ENCODE results near the gene RMC1. TPM values are rescaled to one million over a fixed set of nuclear protein-coding genes. Genes with fewer than 3 reads are reported as not detected.

The RMC1 gene
- 14.6 TPM for total RNA-seq

DNA sequence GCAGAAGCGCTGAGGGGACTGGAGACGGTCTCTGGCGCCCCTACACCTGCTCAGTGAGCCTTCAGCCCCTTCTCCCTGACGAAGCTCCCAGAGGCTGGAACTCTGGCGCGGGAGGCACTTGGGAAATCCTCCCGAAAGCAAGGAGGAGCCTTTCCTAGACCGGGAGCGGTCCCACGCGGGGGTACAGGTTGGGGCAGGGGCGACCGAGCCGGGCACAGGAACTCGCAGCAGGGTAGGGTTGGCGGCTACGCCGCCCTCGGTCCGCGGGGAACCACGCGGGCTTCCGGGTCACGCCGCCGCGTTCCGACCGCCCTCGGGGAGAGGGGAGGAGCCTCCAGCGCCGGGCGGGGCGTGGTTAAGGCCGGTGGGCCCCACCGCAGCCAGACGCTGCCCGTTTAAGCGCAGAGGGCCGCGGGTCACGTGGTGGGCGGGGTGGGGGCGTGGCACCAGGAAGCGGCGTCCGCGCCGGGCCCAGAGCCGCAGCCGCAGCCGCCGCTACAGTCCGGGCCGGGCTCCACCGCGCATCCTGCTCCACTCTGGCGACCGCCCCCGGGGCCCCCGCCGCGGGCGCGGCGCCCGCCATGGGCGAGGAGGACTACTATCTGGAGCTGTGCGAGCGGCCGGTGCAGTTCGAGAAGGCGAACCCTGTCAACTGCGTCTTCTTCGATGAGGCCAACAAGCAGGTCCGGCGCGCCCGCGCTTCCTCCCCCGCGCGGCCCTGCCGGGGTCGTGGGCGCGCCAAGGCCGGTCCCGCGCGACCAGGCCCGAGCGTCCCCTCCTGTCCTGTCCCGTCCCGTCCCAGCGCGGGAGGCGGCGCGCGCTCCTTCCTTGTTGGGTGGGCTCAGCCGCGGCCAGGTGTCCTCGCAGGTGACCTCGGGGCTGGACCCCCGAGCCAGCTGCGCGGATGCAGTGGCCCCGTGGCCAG, at the start of gene RMC1:
RMC1 (plus strand) TSS at position 474 of the 925 bp plus-strand sequence; CDS start at position 582, 108 bp downstream.
- Histone ChIP-seq H3K4me1 (ENCODE audit: control insufficient read depth in 3 of 3, insufficient read depth in 3 of 3, low read length in 3 of 3) (peaks cover 13 to 24% (median 24%) of the 10 kb centered on the region in 3 donors), H3K36me3 (ENCODE audit: control insufficient read depth in 3 of 3, insufficient read depth in 3 of 3, low read length in 3 of 3) (peaks cover 0 to 6% (median 2%) of the 10 kb centered on the region in 3 donors), H3K9me3 (ENCODE audit: control insufficient read depth in 3 of 3, low read length in 3 of 3) (no peaks in the 10 kb centered on the region), H3K9ac (ENCODE audit: low read depth in 1 of 3, low read length in 3 of 3) (peak within 1 kb of the TSS; percentile 86 to 96 (median 95)), H3K27me3 (ENCODE audit: control insufficient read depth in 3 of 3, insufficient read depth in 3 of 3, low read length in 3 of 3) (no peaks in the 10 kb centered on the region), H3K27ac (ENCODE audit: low read depth, low read length) (peak within 1 kb of the TSS; percentile 81), H3K4me3 (ENCODE audit: low read length in 3 of 3) (peak within 1 kb of the TSS; percentile 77 to 91 (median 85))

DNA sequence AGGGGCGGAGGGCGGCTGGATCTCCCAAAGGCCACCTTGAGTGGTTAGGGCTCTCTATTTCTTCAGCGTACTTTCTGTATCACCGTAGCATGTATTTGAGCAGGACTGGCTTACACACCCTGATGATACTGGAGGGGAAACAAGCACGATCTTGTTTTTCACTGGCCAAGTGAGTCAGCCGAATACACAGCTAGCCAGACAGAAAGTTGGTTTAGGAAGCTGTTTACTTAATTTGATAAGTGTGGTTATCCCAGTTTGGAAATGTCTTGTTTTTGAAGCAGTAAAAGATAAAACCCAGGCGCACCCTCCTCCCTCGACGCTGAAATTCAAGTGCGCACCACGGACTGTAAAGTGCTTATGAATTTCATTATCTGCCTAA, 49.6 kb upstream of the RMC1 start:
- no peaks in the 10 kb centered on the region for H3K27me3 ChIP-seq (ENCODE audit: control insufficient read depth in 3 of 3, insufficient read depth in 3 of 3, low read length in 3 of 3)
- no peaks in the 10 kb centered on the region for H3K9me3 ChIP-seq (ENCODE audit: control insufficient read depth in 3 of 3, low read length in 3 of 3)
- peak overlapping the region; percentile 94 for H3K27ac ChIP-seq (ENCODE audit: low read depth, low read length)
- H3K36me3 ChIP-seq (ENCODE audit: control insufficient read depth in 3 of 3, insufficient read depth in 3 of 3, low read length in 3 of 3) = peaks cover 0 to 2% (median 0%) of the 10 kb centered on the region in 3 donors
- peak overlapping the region; percentile 97 to 98 (median 97) for H3K9ac ChIP-seq (ENCODE audit: low read depth in 1 of 3, low read length in 3 of 3)
- peak overlapping the region; percentile 97 to 100 (median 99) for H3K4me3 ChIP-seq (ENCODE audit: low read length in 3 of 3)
- H3K4me1 ChIP-seq (ENCODE audit: control insufficient read depth in 3 of 3, insufficient read depth in 3 of 3, low read length in 3 of 3) = peaks cover 14 to 28% (median 20%) of the 10 kb centered on the region in 3 donors

DNA sequence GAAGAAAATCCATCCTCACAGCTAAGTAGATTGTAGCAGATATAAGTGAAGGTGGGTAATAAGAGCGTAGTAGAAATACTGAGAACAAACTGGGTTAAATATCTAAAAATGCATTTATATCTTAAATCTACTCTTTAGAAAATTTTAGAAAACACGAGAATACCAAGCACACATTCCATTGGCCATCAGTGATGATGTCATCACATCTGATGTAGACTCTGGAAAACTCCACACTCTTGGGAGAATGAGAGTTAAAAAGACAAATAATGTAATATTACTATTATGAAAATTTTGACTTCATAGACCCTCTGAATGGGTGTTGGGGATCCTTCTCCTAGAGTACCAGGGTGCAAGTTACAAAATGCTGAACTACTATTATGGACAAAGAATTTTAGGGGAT, 46.5 kb upstream of the RMC1 start:
- Histone ChIP-seq H3K4me1 (ENCODE audit: control insufficient read depth in 3 of 3, insufficient read depth in 3 of 3, low read length in 3 of 3) (peaks cover 28 to 41% (median 38%) of the 10 kb centered on the region in 3 donors), H3K4me3 (ENCODE audit: low read length in 3 of 3) (no peak overlapping the region), H3K27ac (ENCODE audit: low read depth, low read length) (no peak overlapping the region), H3K9ac (ENCODE audit: low read depth in 1 of 3, low read length in 3 of 3) (no peak overlapping the region), H3K36me3 (ENCODE audit: control insufficient read depth in 3 of 3, insufficient read depth in 3 of 3, low read length in 3 of 3) (peaks cover 0 to 2% (median 0%) of the 10 kb centered on the region in 3 donors), H3K27me3 (ENCODE audit: control insufficient read depth in 3 of 3, insufficient read depth in 3 of 3, low read length in 3 of 3) (no peaks in the 10 kb centered on the region), H3K9me3 (ENCODE audit: control insufficient read depth in 3 of 3, low read length in 3 of 3) (no peaks in the 10 kb centered on the region)

DNA sequence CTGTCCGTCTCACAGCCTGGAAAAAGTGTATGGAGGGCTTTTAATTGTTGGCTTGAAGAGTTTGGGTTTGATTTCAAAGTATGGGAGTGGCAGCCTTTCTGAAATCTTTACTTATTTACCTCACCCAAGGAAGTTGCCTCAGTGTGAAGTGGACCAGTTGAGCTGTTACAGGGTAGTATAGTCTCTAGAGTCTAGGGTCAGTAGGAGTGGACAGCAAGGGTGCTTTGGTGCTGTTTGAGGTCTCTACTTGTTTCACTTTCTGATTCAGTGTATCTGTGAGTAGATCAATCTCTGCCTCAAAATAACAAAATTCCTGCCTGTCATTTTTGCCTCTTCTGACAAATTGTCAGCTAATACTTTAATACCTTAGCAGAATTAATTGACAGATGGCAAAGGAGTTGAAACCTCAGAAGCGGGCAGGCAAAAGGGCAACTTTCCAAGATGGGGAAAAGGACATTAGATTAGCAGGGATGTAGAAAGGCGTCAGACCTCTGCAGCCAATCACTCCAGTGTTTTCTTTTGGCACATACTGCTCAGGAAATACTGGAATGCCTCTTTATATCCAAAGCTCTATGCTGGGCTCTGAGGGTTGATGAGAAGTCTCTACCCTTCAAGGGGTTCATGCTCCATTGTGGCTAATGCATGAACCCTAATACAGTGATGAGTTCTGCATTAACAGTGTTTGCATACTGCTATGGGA, 44.3 kb upstream of the RMC1 start:
- Histone ChIP-seq H3K9me3 (ENCODE audit: control insufficient read depth in 3 of 3, low read length in 3 of 3) (no peaks in the 10 kb centered on the region), H3K4me1 (ENCODE audit: control insufficient read depth in 3 of 3, insufficient read depth in 3 of 3, low read length in 3 of 3) (peaks cover 26 to 31% (median 29%) of the 10 kb centered on the region in 3 donors), H3K36me3 (ENCODE audit: control insufficient read depth in 3 of 3, insufficient read depth in 3 of 3, low read length in 3 of 3) (peaks cover 4 to 16% (median 9%) of the 10 kb centered on the region in 3 donors), H3K27ac (ENCODE audit: low read depth, low read length) (no peak overlapping the region), H3K4me3 (ENCODE audit: low read length in 3 of 3) (no peak overlapping the region), H3K27me3 (ENCODE audit: control insufficient read depth in 3 of 3, insufficient read depth in 3 of 3, low read length in 3 of 3) (no peaks in the 10 kb centered on the region), H3K9ac (ENCODE audit: low read depth in 1 of 3, low read length in 3 of 3) (peak overlapping the region in 1 of 3 donors; percentile 17)

DNA sequence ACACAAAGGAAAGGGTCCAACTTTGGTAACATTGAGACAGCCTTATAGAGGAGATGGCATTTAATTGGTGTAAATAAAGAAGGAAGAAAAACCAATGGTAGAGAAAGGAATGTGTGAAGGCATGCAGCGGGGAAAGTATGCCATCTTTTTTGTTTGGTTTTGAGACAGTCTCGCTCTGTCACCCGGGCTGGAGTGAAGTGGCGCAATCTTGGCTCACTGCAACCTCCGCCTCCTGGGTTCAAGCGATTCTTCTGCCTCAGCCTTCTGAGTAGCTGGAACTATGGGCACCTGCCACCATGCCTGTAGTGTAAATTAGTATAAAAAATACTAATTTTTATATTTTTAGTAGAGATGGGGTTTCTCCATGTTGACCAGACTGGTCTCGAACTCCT, 43.8 kb upstream of the RMC1 start:
- Histone ChIP-seq H3K9me3 (ENCODE audit: control insufficient read depth in 3 of 3, low read length in 3 of 3) (no peaks in the 10 kb centered on the region), H3K9ac (ENCODE audit: low read depth in 1 of 3, low read length in 3 of 3) (no peak overlapping the region), H3K36me3 (ENCODE audit: control insufficient read depth in 3 of 3, insufficient read depth in 3 of 3, low read length in 3 of 3) (peaks cover 4 to 21% (median 11%) of the 10 kb centered on the region in 3 donors), H3K27me3 (ENCODE audit: control insufficient read depth in 3 of 3, insufficient read depth in 3 of 3, low read length in 3 of 3) (no peaks in the 10 kb centered on the region), H3K27ac (ENCODE audit: low read depth, low read length) (no peak overlapping the region), H3K4me3 (ENCODE audit: low read length in 3 of 3) (no peak overlapping the region), H3K4me1 (ENCODE audit: control insufficient read depth in 3 of 3, insufficient read depth in 3 of 3, low read length in 3 of 3) (peaks cover 21 to 26% (median 24%) of the 10 kb centered on the region in 3 donors)

DNA sequence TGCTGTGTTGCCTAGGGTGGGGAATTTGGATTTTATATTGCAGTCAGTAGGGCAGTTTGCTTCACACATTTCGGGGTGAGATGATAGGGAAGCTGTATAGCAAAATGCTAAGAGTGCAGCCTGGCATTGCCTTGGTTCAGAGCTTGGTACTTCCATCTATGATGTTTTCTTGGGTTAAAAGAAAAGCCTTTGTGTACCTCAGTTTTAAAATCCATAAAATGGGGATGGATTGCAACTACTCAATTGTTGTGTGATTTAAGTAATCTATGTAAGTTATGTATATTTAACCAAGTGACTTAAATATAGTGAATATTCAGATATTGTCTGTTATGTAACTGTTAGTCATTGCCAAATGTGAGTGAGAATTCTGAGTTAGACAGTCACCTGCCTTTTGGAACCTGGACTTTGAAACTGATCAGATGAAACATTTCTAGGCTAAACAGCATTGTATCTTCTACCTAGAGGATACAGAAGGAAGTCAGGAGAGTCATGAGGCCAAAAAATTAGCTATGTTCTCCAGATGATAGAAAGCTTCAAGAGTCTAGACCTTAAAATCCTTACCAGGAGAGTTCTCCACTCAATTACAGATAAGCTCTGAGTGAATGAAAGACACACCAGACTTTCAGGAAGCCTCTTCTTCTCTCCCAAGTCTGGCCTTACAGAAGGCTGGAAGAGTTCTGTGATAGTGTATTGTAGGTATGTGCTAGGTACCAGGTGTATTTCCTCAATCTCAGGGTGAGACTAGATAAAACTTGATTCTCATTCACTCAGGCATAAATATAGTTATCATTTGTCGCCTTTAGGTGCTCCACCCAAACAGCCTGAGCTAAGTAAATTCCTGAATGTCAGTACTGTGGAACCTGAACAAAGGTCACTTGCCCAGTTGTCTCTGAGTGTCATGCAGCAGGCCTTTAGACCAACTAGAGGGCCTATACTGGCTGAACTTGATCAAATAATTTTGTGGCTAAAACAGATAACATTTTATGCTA, 42.7 kb upstream of the RMC1 start:
- peaks cover 6 to 21% (median 16%) of the 10 kb centered on the region in 3 donors for H3K36me3 ChIP-seq (ENCODE audit: control insufficient read depth in 3 of 3, insufficient read depth in 3 of 3, low read length in 3 of 3)
- no peaks in the 10 kb centered on the region for H3K27me3 ChIP-seq (ENCODE audit: control insufficient read depth in 3 of 3, insufficient read depth in 3 of 3, low read length in 3 of 3)
- H3K4me3 ChIP-seq (ENCODE audit: low read length in 3 of 3) = no peak overlapping the region
- H3K9me3 ChIP-seq (ENCODE audit: control insufficient read depth in 3 of 3, low read length in 3 of 3) = no peaks in the 10 kb centered on the region
- H3K4me1 ChIP-seq (ENCODE audit: control insufficient read depth in 3 of 3, insufficient read depth in 3 of 3, low read length in 3 of 3) = peaks cover 18 to 24% (median 20%) of the 10 kb centered on the region in 3 donors
- H3K9ac ChIP-seq (ENCODE audit: low read depth in 1 of 3, low read length in 3 of 3) = no peak overlapping the region
- no peak overlapping the region for H3K27ac ChIP-seq (ENCODE audit: low read depth, low read length)

DNA sequence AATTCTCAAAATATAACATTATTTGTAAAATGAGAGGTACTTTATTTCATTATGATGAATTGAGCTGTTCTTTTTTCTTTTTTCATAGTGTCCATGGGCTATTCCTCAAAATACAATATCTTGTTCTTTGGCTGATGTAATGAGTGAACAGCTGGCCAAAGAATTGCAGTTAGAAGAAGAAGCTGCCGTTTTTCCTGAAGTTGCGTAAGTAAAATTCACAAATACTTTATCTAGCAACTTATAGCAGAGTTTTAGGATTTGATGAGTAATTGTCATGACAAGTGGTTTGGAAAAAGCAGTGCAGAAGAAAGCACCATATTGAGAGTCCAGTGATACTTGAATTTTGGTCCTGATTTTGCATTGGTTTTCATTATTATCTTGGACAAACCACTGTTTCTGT, 40.4 kb upstream of the RMC1 start:
- no peak overlapping the region for H3K9ac ChIP-seq (ENCODE audit: low read depth in 1 of 3, low read length in 3 of 3)
- peaks cover 11 to 32% (median 28%) of the 10 kb centered on the region in 3 donors for H3K36me3 ChIP-seq (ENCODE audit: control insufficient read depth in 3 of 3, insufficient read depth in 3 of 3, low read length in 3 of 3)
- no peak overlapping the region for H3K27ac ChIP-seq (ENCODE audit: low read depth, low read length)
- no peaks in the 10 kb centered on the region for H3K9me3 ChIP-seq (ENCODE audit: control insufficient read depth in 3 of 3, low read length in 3 of 3)
- no peaks in the 10 kb centered on the region for H3K27me3 ChIP-seq (ENCODE audit: control insufficient read depth in 3 of 3, insufficient read depth in 3 of 3, low read length in 3 of 3)
- H3K4me3 ChIP-seq (ENCODE audit: low read length in 3 of 3) = no peak overlapping the region
- peaks cover 18 to 24% (median 18%) of the 10 kb centered on the region in 3 donors for H3K4me1 ChIP-seq (ENCODE audit: control insufficient read depth in 3 of 3, insufficient read depth in 3 of 3, low read length in 3 of 3)

DNA sequence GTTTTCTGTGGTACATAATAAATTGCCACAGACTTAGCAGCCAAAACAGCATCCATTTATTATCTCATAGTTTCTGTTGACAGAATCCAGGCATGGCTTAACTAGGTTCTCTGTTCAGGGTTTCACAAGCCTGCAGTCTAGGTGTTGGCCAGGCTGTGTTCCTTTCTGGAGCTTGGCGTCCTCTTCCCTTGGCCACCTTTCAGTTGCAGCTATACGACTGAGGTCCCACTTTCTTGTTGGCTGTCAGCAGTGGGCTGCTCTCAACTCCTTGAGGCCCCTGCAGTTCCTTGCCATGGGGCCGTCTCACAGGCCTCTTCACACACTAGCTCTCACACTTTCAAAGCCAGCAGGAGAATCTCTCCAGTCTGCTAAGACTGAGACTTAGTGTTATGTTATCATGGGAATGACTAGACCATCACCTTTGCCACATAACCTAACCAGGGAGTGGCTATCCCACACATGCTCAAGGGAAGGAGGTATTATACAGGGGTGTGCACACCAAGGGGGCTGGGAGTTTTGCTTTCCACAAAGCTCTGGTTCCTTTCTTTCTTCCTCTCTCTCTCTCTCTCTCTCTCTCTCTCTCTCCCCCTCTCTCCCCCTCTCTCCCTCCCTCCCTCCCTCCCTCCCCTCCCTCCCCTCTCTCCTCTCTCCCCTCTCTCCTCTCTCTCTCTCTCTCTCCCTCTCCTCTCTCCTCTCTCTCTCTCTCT, 34.4 kb upstream of the RMC1 start:
- Histone ChIP-seq H3K9ac (ENCODE audit: low read depth in 1 of 3, low read length in 3 of 3) (no peak overlapping the region), H3K27ac (ENCODE audit: low read depth, low read length) (no peak overlapping the region), H3K36me3 (ENCODE audit: control insufficient read depth in 3 of 3, insufficient read depth in 3 of 3, low read length in 3 of 3) (peaks cover 41 to 58% (median 57%) of the 10 kb centered on the region in 3 donors), H3K9me3 (ENCODE audit: control insufficient read depth in 3 of 3, low read length in 3 of 3) (no peaks in the 10 kb centered on the region), H3K4me3 (ENCODE audit: low read length in 3 of 3) (no peak overlapping the region), H3K27me3 (ENCODE audit: control insufficient read depth in 3 of 3, insufficient read depth in 3 of 3, low read length in 3 of 3) (no peaks in the 10 kb centered on the region), H3K4me1 (ENCODE audit: control insufficient read depth in 3 of 3, insufficient read depth in 3 of 3, low read length in 3 of 3) (no peaks in the 10 kb centered on the region)

Measured in skeletal muscle tissue (tissue), 4 donors.